ENCODE measurements around the gene GRM5.
"Not testable (repeated sequence)": the region's sequence is repeated elsewhere in the genome, so short reads cannot be mapped to it uniquely, and the experiment has no call there.

Gene GRM5

DNA sequence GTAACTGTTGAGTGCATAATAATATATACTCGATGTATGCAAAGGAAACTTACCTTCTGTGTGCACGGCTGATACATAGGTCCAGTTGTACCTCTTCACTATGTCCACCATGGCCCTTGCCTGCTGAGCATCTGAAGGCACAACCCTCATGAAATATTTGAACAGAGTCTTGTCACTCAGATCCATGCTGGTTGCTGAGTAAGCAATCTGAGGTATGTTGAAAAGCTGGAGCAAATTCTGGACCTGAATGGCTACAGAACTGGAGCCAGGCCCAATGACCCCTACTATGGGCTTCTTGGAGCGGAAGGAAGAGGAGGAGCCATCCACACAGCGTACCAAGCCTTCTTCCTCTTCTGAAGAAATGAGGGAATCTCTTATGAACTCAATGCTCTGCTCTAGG is 18.6 kb downstream of the GRM5 start:
- H3K9ac ChIP-seq (ENCODE audit: low read depth, low read length); H3K4me1 ChIP-seq (ENCODE audit: insufficient read depth, low read length); H3K4me3 ChIP-seq (ENCODE audit: low read length); H3K27ac ChIP-seq (ENCODE audit: low read length); H3K27me3 ChIP-seq (ENCODE audit: insufficient read depth, low read length); H3K9me3 ChIP-seq (ENCODE audit: insufficient read depth, low read depth, low read length); H3K36me3 ChIP-seq (ENCODE audit: insufficient read depth, low read depth, low read length): not testable (repeated sequence)

DNA sequence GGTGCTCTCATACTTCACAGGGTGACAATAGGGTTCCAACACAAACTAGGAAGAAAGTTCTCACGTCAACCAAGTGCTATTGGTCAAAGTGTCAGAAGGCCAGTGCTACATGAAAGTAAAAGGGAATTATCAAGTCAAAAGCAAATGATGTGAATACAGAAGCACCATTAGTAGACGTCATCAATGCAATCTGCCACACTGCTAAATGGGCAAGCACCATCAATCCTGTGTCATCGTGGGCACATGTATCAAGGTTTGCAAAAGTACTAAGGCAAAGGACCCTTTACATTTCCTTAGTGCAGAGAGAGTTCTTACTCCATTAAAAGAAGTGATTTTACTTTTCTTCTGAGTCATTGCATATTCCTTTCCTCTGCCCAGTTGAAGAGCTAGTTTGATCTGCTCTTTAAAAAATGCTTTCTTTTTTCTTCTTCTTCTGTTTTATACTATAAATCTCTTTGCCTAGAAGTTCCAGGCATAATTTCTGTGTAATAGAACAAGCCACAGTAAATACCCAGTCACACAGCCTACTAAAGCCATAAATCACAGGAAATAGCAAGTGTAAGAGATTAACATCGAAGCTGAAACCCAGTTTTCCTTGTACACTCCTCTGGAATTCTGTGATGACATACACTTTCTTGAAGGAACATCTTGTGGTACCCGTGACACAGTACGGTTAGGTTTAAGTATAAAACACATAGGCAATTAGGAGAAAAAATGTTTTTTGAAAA is 21.8 kb downstream of the GRM5 start:
- H3K9me3 ChIP-seq (ENCODE audit: insufficient read depth, low read depth, low read length); H3K9ac ChIP-seq (ENCODE audit: low read depth, low read length); H3K36me3 ChIP-seq (ENCODE audit: insufficient read depth, low read depth, low read length); H3K4me1 ChIP-seq (ENCODE audit: insufficient read depth, low read length); H3K4me3 ChIP-seq (ENCODE audit: low read length); H3K27me3 ChIP-seq (ENCODE audit: insufficient read depth, low read length); H3K27ac ChIP-seq (ENCODE audit: low read length): not testable (repeated sequence)

DNA sequence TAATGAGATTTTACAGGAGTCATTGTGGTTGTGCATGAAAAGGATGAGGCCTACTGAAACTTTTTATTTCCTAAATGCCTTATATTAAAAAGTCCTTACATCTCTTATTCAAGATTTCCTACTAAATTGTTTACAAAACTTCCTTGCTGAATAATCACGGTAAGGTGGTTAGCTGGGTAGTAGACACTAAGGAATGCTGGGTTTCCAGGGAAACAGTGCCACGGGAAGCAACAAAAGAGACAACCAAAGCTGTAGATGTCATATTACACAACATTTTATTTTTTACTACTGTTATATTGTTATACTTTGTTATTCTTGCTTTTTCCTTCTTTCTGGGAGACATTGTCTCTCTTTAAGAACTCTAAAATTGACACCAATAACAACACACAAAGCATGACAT is 36.1 kb downstream of the GRM5 start:
- H3K9ac ChIP-seq (ENCODE audit: low read depth, low read length); H3K36me3 ChIP-seq (ENCODE audit: insufficient read depth, low read depth, low read length); H3K4me3 ChIP-seq (ENCODE audit: low read length); H3K27ac ChIP-seq (ENCODE audit: low read length); H3K27me3 ChIP-seq (ENCODE audit: insufficient read depth, low read length); H3K9me3 ChIP-seq (ENCODE audit: insufficient read depth, low read depth, low read length); H3K4me1 ChIP-seq (ENCODE audit: insufficient read depth, low read length): not testable (repeated sequence)

DNA sequence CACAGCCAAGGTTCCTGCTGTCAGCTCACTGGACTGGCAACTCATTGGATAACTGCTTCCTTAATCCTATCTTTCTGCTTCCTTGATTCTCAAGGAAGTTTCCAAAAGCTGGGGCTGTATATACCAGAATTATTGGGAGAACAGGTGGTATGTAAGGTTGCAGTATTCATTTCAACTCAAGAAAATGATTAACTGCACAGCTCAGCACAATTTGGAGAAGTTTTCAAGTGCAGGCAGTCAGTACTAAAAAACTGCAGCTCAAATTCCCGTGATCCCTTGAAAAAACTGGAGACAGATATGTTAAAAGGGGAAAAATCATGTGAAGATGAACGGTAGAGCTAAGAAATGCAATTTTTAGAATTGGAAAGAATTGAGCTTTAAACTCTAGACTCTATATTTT is 44.4 kb downstream of the GRM5 start:
- Histone ChIP-seq H3K27ac (ENCODE audit: low read length) (no peak overlapping the region), H3K4me1 (ENCODE audit: insufficient read depth, low read length) (no peaks in the 10 kb centered on the region), H3K9me3 (ENCODE audit: insufficient read depth, low read depth, low read length) (no peaks in the 10 kb centered on the region), H3K27me3 (ENCODE audit: insufficient read depth, low read length) (no peaks in the 10 kb centered on the region), H3K9ac (ENCODE audit: low read depth, low read length) (no peak overlapping the region), H3K36me3 (ENCODE audit: insufficient read depth, low read depth, low read length) (no peaks in the 10 kb centered on the region), H3K4me3 (ENCODE audit: low read length) (no peak overlapping the region)

DNA sequence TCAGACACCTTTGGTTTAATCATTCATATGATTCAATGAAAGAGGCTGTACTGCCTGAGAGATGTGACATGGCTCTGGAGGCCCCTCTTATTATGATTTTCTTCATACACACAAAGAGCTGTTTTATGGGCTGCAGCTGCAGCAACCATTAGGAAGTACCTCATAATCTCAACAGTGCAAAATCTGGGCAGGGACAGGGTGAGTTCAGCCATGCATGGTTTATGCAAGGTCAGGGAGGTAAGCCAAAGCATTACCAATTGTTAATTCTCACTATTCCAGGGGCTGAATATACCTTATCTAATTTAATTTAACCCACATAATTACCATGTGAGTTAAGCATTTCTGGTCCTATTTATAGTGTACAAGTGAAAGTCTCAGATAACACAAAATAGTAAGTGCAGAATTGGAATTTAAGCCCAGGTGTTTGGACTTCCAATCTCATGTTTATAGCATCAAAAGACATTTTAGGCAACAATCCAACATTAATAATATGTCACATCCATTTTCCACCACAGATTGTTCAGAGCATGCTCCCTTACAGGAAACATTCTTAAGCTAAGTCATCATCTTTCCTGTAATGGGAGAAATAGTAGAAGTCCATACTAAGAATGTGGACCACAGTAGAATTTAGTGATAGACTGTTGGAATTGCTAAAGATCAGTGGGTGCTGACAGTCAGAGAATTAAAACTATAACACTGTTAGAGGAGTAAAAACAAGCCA is 45.8 kb downstream of the GRM5 start:
- H3K9ac ChIP-seq (ENCODE audit: low read depth, low read length); H3K27me3 ChIP-seq (ENCODE audit: insufficient read depth, low read length): not testable (repeated sequence)

DNA sequence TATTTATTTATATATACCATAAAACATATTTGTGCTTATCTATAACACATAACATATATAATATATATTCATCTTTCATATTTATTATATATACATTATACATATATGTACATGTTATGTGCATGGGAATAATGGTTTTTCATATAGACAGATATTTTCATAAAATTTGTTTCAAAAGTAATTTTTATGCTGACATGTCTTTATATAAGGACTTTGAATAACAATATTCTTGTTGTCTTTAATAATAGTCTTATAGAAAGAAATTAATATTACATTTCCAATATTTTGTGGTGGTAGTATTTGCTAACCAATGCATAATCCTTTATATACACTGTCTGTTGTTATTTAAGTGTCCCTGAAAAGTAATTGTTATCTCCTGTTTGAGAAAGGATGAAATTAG is 49.6 kb downstream of the GRM5 start:
- Histone ChIP-seq H3K36me3 (ENCODE audit: insufficient read depth, low read depth, low read length) (no peaks in the 10 kb centered on the region), H3K4me1 (ENCODE audit: insufficient read depth, low read length) (no peaks in the 10 kb centered on the region), H3K9ac (ENCODE audit: low read depth, low read length) (no peak overlapping the region), H3K27me3 (ENCODE audit: insufficient read depth, low read length) (no peaks in the 10 kb centered on the region), H3K27ac (ENCODE audit: low read length) (no peak overlapping the region), H3K9me3 (ENCODE audit: insufficient read depth, low read depth, low read length) (no peaks in the 10 kb centered on the region), H3K4me3 (ENCODE audit: low read length) (no peak overlapping the region)

More for the DNA sequence above, 45.8 kb downstream of the GRM5 start:
- H3K36me3 ChIP-seq (ENCODE audit: insufficient read depth, low read depth, low read length); H3K4me1 ChIP-seq (ENCODE audit: insufficient read depth, low read length); H3K4me3 ChIP-seq (ENCODE audit: low read length); H3K9me3 ChIP-seq (ENCODE audit: insufficient read depth, low read depth, low read length); H3K27ac ChIP-seq (ENCODE audit: low read length): not testable (repeated sequence)

DNA sequence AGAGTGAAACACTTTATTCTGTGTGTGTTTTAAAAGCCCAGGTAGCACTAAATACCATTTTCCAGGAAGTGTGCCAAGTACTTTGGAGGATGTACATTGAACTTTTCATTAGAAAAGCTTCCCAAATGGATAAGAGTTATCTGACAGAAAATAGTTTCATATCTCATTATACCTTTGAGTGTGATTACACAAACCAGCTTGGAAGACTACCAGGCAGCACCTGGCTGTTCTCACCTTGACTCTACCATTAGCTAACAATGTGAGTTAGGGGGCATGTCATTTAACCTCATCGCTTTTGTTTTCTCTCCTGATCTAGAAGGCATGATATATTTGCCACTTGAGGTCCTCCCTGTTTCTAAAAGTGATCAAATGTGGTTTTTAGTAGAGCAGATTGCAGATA is 50.2 kb downstream of the GRM5 start:
- Histone ChIP-seq H3K4me1 (ENCODE audit: insufficient read depth, low read length) (no peaks in the 10 kb centered on the region), H3K9me3 (ENCODE audit: insufficient read depth, low read depth, low read length) (no peaks in the 10 kb centered on the region), H3K27me3 (ENCODE audit: insufficient read depth, low read length) (no peaks in the 10 kb centered on the region), H3K27ac (ENCODE audit: low read length) (no peak overlapping the region), H3K36me3 (ENCODE audit: insufficient read depth, low read depth, low read length) (no peaks in the 10 kb centered on the region), H3K4me3 (ENCODE audit: low read length) (no peak overlapping the region), H3K9ac (ENCODE audit: low read depth, low read length) (no peak overlapping the region)

DNA sequence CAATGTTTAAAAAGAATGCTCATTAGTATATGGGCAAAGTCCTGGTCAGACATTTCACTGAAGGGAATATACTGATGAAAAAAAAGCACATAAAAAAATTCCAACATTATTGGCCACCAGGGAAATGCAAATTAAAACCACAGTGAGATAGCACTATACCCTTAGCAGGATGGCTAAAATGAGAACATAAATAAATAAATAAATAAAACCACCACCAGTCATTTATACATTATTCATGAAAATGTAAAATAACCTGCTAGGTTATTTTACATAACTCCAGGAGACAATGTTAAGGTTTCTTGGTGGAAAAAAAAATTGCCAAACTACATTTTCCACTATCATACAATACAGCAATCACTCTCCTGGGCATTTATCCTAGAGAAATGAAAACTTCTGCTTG is 64.9 kb downstream of the GRM5 start:
- H3K27ac ChIP-seq (ENCODE audit: low read length); H3K4me3 ChIP-seq (ENCODE audit: low read length); H3K9me3 ChIP-seq (ENCODE audit: insufficient read depth, low read depth, low read length); H3K27me3 ChIP-seq (ENCODE audit: insufficient read depth, low read length); H3K36me3 ChIP-seq (ENCODE audit: insufficient read depth, low read depth, low read length); H3K9ac ChIP-seq (ENCODE audit: low read depth, low read length); H3K4me1 ChIP-seq (ENCODE audit: insufficient read depth, low read length): not testable (repeated sequence)

DNA sequence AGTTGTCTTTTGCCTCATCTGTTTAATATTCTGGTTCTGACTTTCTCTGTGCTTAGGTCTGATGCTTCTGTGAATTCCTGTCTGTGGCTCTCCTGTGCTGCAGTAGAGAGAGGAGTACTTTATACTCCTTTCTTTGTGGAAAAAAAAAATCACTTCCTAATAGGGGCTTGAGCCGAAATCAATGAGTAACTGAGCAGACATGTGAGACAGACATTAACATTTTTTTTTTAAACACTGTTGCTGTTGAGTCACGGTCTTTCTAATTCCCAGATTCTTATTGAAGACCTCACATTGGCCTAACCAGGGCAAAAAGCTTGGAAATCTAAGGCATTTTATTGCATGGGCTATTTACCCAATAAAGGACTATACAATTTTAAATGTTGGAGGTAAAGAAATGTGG is 86.1 kb downstream of the GRM5 start:
- Histone ChIP-seq H3K27me3 (ENCODE audit: insufficient read depth, low read length) (no peaks in the 10 kb centered on the region), H3K36me3 (ENCODE audit: insufficient read depth, low read depth, low read length) (no peaks in the 10 kb centered on the region), H3K4me1 (ENCODE audit: insufficient read depth, low read length) (no peaks in the 10 kb centered on the region; the same call in 1 of the 2 replicates), H3K27ac (ENCODE audit: low read length) (no peak overlapping the region), H3K4me3 (ENCODE audit: low read length) (no peak overlapping the region), H3K9me3 (ENCODE audit: insufficient read depth, low read depth, low read length) (no peaks in the 10 kb centered on the region), H3K9ac (ENCODE audit: low read depth, low read length) (no peak overlapping the region)

DNA sequence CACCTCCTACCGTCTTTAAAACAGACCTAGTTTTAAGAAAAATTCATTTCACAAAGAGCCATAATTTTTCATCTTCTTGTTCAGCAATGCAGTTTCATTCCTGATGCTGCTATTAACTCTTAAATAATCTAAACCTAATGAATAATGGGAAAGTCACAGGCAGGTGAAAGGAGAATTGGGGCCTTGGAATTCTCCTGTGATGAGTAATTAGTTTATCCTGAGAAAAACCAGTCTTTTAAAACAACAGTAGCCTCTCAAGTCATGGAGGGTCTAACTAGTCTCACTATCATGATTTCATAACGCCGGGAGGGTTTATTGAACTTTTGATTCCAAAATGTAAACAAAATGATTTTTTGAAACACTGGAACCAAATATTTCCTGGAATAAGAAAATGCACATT is 86.8 kb downstream of the GRM5 start:
- H3K4me3 ChIP-seq (ENCODE audit: low read length); H3K27ac ChIP-seq (ENCODE audit: low read length); H3K27me3 ChIP-seq (ENCODE audit: insufficient read depth, low read length); H3K9me3 ChIP-seq (ENCODE audit: insufficient read depth, low read depth, low read length); H3K9ac ChIP-seq (ENCODE audit: low read depth, low read length); H3K36me3 ChIP-seq (ENCODE audit: insufficient read depth, low read depth, low read length); H3K4me1 ChIP-seq (ENCODE audit: insufficient read depth, low read length): not testable (repeated sequence)

DNA sequence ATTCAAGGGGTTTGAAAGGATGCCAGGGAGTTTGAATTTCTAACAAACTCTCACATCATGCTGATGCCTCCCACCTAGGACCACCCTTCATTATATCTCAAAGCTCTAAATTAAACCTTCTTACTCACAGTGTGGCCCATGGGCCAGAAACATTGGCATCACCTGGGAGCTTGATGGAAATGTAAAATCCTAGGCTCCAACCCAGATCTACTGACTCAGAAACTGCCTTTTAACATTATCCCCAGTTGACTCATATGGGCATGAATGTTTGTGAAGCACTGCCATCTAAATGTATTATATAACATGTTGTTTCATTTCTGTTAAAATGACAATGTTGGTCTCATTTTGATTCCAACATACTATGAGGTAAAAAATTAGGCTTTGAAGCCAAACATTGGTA is 90.3 kb downstream of the GRM5 start:
- not testable (repeated sequence) for H3K4me1 ChIP-seq (ENCODE audit: insufficient read depth, low read length); H3K9me3 ChIP-seq (ENCODE audit: insufficient read depth, low read depth, low read length); H3K4me3 ChIP-seq (ENCODE audit: low read length); H3K27me3 ChIP-seq (ENCODE audit: insufficient read depth, low read length); H3K36me3 ChIP-seq (ENCODE audit: insufficient read depth, low read depth, low read length); H3K27ac ChIP-seq (ENCODE audit: low read length); H3K9ac ChIP-seq (ENCODE audit: low read depth, low read length)

DNA sequence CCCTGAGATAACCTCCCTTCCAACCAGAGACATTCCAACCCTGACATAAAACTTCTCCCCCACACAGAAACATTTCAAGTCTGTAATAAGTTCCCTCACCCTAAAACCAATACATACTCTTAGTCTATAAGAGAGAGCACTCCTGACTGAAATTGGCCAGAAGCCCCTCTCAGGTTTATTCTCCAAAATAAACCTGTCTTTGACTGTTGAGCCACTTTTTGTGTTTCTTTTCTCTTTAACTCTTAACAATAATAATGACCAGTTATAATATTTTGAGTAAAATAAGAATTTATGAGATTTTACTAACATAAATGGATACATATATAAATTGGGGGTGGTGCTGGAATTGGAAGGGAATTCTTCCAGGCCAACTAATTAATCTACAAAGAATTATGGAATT is 93.6 kb downstream of the GRM5 start:
- H3K4me1 ChIP-seq (ENCODE audit: insufficient read depth, low read length), result no peaks in the 10 kb centered on the region
- no peaks in the 10 kb centered on the region for H3K27me3 ChIP-seq (ENCODE audit: insufficient read depth, low read length)
- no peak overlapping the region for H3K9ac ChIP-seq (ENCODE audit: low read depth, low read length)
- H3K4me3 ChIP-seq (ENCODE audit: low read length), result no peak overlapping the region
- H3K36me3 ChIP-seq (ENCODE audit: insufficient read depth, low read depth, low read length), result no peaks in the 10 kb centered on the region
- no peaks in the 10 kb centered on the region for H3K9me3 ChIP-seq (ENCODE audit: insufficient read depth, low read depth, low read length)
- no peak overlapping the region for H3K27ac ChIP-seq (ENCODE audit: low read length)
